H1 (cell line): ENCODE measurements around the gene GSE1.

Source experiments
- EGR1 ChIP-seq: IDR thresholded peaks from 2 replicates; pipeline ENCODE4 v1.6.1; 2011; ENCODE audit warnings: low read depth, low read length, borderline replicate concordance
- EZH2 ChIP-seq: fragments of 200-600 bp; sonication (generic); IDR thresholded peaks from 2 replicates; pipeline ENCODE4 v1.7.1; 2012; ENCODE audit warnings: low read depth, mild to moderate bottlenecking, moderate library complexity, low read length, inconsistent platforms; ENCODE audit not compliant: severe bottlenecking
- JUN ChIP-seq: IDR thresholded peaks from 2 replicates; pipeline ENCODE4 v1.6.1; 2011; ENCODE audit warnings: low read depth, mild to moderate bottlenecking, improper control_type of control experiment, low read length
- KDM4A ChIP-seq: IDR thresholded peaks from one replicate; pipeline ENCODE4 v1.7.1; 2012; ENCODE audit warnings: low read depth, mild to moderate bottlenecking, moderate library complexity, low read length, inconsistent platforms; ENCODE audit not compliant: severe bottlenecking
- NRF1 ChIP-seq: IDR thresholded peaks from 2 replicates; pipeline ENCODE4 v1.6.1; 2011; ENCODE audit warnings: mild to moderate bottlenecking, low read depth, low read length, improper control_type of control experiment
- POLR2A ChIP-seq, 2 experiments: IDR thresholded peaks; 1 replicate in 1 of 2; 2 replicates in 1 of 2; pipeline ENCODE4 v1.6.1; 2011; ENCODE audit warnings: low read depth in 2 of 2, low read length in 2 of 2, mild to moderate bottlenecking in 2 of 2; ENCODE audit errors: control extremely low read depth in 1 of 2
- POLR2AphosphoS5 ChIP-seq: IDR thresholded peaks from 2 replicates; pipeline ENCODE4 v1.6.1; 2011; ENCODE audit warnings: low read depth, low read length
- SP1 ChIP-seq: IDR thresholded peaks from 2 replicates; pipeline ENCODE4 v1.6.1; 2011; ENCODE audit warnings: low read depth, low read length
- TEAD4 ChIP-seq: IDR thresholded peaks from 2 replicates; pipeline ENCODE4 v1.6.1; 2012; ENCODE audit warnings: low read depth, low read length, inconsistent platforms, mixed read lengths
- TF ChIP-seq, protein P1 (sequence below), 3 experiments: IDR thresholded peaks; 1 replicate in 2 of 3; 2 replicates in 1 of 3; pipeline versions ENCODE4 v1.5.1 to v1.6.1; 2011; ENCODE audit warnings: low read length in 3 of 3, mild to moderate bottlenecking in 3 of 3, inconsistent platforms in 2 of 3, low read depth in 1 of 3, moderate library complexity in 1 of 3; ENCODE audit not compliant: insufficient read depth in 1 of 3; ENCODE audit errors: control extremely low read depth in 1 of 3
- TF ChIP-seq, protein P2 (sequence below): IDR thresholded peaks from 2 replicates; pipeline ENCODE4 v1.6.1; 2012; ENCODE audit warnings: inconsistent platforms

DNA sequence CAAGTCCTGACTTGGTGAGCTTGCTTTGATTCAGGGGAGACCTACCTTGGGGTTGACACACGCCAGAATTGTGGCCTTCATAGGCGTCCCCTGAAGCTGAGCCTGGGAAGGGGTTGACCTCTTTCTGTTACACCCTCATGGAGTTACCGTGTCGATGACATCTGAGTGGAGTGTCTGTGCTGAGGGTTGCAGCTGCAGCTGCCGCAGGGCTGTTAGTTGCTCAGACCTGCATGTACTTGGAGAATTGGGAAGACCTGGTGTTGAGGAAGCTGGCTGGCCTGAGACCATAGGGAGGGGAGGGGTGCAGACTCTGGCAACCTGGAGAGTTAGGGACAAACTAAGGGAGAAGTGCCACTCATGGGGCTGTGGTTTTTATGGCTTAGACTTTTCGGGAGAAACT, 9.6 kb downstream of the GSE1 start:
- no peak for TF ChIP-seq TEAD4
- TF ChIP-seq, protein P1, sequence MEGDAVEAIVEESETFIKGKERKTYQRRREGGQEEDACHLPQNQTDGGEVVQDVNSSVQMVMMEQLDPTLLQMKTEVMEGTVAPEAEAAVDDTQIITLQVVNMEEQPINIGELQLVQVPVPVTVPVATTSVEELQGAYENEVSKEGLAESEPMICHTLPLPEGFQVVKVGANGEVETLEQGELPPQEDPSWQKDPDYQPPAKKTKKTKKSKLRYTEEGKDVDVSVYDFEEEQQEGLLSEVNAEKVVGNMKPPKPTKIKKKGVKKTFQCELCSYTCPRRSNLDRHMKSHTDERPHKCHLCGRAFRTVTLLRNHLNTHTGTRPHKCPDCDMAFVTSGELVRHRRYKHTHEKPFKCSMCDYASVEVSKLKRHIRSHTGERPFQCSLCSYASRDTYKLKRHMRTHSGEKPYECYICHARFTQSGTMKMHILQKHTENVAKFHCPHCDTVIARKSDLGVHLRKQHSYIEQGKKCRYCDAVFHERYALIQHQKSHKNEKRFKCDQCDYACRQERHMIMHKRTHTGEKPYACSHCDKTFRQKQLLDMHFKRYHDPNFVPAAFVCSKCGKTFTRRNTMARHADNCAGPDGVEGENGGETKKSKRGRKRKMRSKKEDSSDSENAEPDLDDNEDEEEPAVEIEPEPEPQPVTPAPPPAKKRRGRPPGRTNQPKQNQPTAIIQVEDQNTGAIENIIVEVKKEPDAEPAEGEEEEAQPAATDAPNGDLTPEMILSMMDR (IDR thresholded peaks at IDR 0.05; ENCODE audit: control extremely low read depth in 1 of 3, insufficient read depth in 1 of 3, low read depth in 1 of 3, low read length in 3 of 3) = no peak
- no peak for TF ChIP-seq KDM4A
- no peak for TF ChIP-seq JUN
- no peak for TF ChIP-seq EZH2
- TF ChIP-seq POLR2AphosphoS5 = no peak
- no peak for TF ChIP-seq SP1
- TF ChIP-seq EGR1 = no peak
- TF ChIP-seq, protein P2, sequence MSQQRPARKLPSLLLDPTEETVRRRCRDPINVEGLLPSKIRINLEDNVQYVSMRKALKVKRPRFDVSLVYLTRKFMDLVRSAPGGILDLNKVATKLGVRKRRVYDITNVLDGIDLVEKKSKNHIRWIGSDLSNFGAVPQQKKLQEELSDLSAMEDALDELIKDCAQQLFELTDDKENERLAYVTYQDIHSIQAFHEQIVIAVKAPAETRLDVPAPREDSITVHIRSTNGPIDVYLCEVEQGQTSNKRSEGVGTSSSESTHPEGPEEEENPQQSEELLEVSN = no peak
- TF ChIP-seq POLR2A (IDR thresholded peaks at IDR 0.05; ENCODE audit: control extremely low read depth in 1 of 2, low read depth in 2 of 2, low read length in 2 of 2) = no peak
- TF ChIP-seq NRF1 = no peak
